SK-N-SH (cell line): Measurements from ENCODE around the gene R3HDM4. TPM values are rescaled to one million over a fixed set of nuclear protein-coding genes. Genes with fewer than 3 reads are reported as not detected.
"Not testable (repeated sequence)": the region's sequence is repeated elsewhere in the genome, so short reads cannot be mapped to it uniquely, and the experiment has no call there.

Experiments
- CTCF ChIA-PET: fragments of 300-600, 350-600 bp; formaldehyde crosslinking; extraction: SDS; loops from one replicate; lab custom pipeline; 2021; lab: Yijun Ruan, JAX
- POLR2A ChIA-PET: fragments of 350-600 bp; sonication (Branson Sonifier 250); formaldehyde crosslinking; extraction: SDS; loops from one replicate; lab custom pipeline; 2020; ENCODE audit warnings: antibody characterized with exemption, inconsistent platforms; lab: Yijun Ruan, JAX
- DNase-seq: peaks from one replicate; pipeline ENCODE4 v3.0.0; 2012
- H2AFZ ChIP-seq: fragments of 200-600 bp; sonication (generic); 2 replicates; pipeline ENCODE4 v1.8.1; 2016; ENCODE audit warnings: antibody characterized with exemption, mild to moderate bottlenecking, low read depth
- H3F3A ChIP-seq: fragments of 200-600 bp; sonication (generic); replicated peaks from 2 replicates; pipeline ENCODE3; 2016; ENCODE audit warnings: antibody characterized with exemption, mild to moderate bottlenecking; ENCODE audit not compliant: insufficient read depth
- H3K27ac ChIP-seq, 2 experiments: fragments of 200-500 bp in 1 of 2; fragments of 200-600 bp in 1 of 2; sonication (Bioruptor generic) in 1 of 2; sonication (generic), shearing (Covaris generic) in 1 of 2; 2 replicates each; pipeline versions ENCODE4 v1.5.1 to v1.6.1; 2014 to 2016; ENCODE audit warnings: low read depth in 2 of 2, inconsistent platforms in 1 of 2, low read length in 1 of 2, mild to moderate bottlenecking in 1 of 2, mixed read lengths in 1 of 2
- H3K27me3 ChIP-seq: fragments of 200-600 bp; sonication (generic), shearing (Covaris generic); 2 replicates; pipeline ENCODE4 v1.6.1; 2016; ENCODE audit warnings: mixed run types; ENCODE audit not compliant: insufficient read depth
- H3K36me3 ChIP-seq, 2 experiments: fragments of 200-500 bp in 1 of 2; fragments of 200-600 bp in 1 of 2; sonication (Bioruptor generic) in 1 of 2; sonication (generic) in 1 of 2; replicated peaks in 1 of 2; 2 replicates each; pipeline versions ENCODE3 to v1.5.1; 2014 to 2016; ENCODE audit warnings: low read length in 1 of 2, mild to moderate bottlenecking in 1 of 2; ENCODE audit not compliant: insufficient read depth in 2 of 2, control insufficient read depth in 1 of 2
- H3K4me1 ChIP-seq, 2 experiments: fragments of 200-500 bp in 1 of 2; fragments of 200-600 bp in 1 of 2; sonication (Bioruptor generic) in 1 of 2; sonication (generic), shearing (Covaris generic) in 1 of 2; 2 replicates each; pipeline versions ENCODE4 v1.5.1 to v1.6.1; 2014 to 2016; ENCODE audit warnings: low read depth in 1 of 2, low read length in 1 of 2, mixed run types in 1 of 2; ENCODE audit not compliant: insufficient read depth in 2 of 2, control insufficient read depth in 1 of 2
- H3K4me2 ChIP-seq: fragments of 200-600 bp; sonication (generic), shearing (Covaris generic); 2 replicates; pipeline ENCODE4 v1.6.1; 2017; ENCODE audit warnings: mixed run types
- H3K4me3 ChIP-seq, 2 experiments: fragments of 200-500 bp in 1 of 2; fragments of 200-600 bp in 1 of 2; sonication (Bioruptor generic) in 1 of 2; sonication (generic), shearing (Covaris generic) in 1 of 2; 2 replicates each; pipeline versions ENCODE4 v1.5.1 to v1.8.1; 2014 to 2016; ENCODE audit warnings: low read depth in 2 of 2, inconsistent platforms in 1 of 2, low read length in 1 of 2, mild to moderate bottlenecking in 1 of 2, mixed read lengths in 1 of 2, moderate library complexity in 1 of 2
- H3K79me2 ChIP-seq: fragments of 200-600 bp; sonication (generic); 2 replicates; pipeline ENCODE4 v1.8.1; 2017; ENCODE audit warnings: mild to moderate bottlenecking; ENCODE audit not compliant: insufficient read depth
- H3K9ac ChIP-seq: fragments of 200-600 bp; sonication (generic); 2 replicates; pipeline ENCODE4 v1.6.1; 2017; ENCODE audit warnings: mixed run types
- H3K9me2 ChIP-seq: fragments of 200-600 bp; sonication (generic); 2 replicates; pipeline ENCODE4 v1.6.1; 2017; ENCODE audit warnings: mixed run types
- H3K9me3 ChIP-seq: fragments of 200-600 bp; sonication (generic); 2 replicates; pipeline ENCODE4 v1.6.1; 2017; ENCODE audit warnings: mixed run types, mild to moderate bottlenecking, moderate library complexity
- H4K20me1 ChIP-seq: fragments of 200-600 bp; sonication (generic); 2 replicates; pipeline ENCODE4 v1.6.1; 2017; ENCODE audit warnings: mild to moderate bottlenecking, mixed run types; ENCODE audit not compliant: insufficient read depth
- ELF1 ChIP-seq: IDR thresholded peaks from 2 replicates; pipeline ENCODE4 v1.4.0; 2012
- EP300 ChIP-seq, 2 experiments: IDR thresholded peaks; 2 replicates each; pipeline versions ENCODE4 v1.4.0 to v1.6.1; 2012; ENCODE audit warnings: borderline replicate concordance in 1 of 2, low read depth in 1 of 2, low read length in 1 of 2
- EZH2phosphoT487 ChIP-seq: fragments of 200-600 bp; sonication (generic); IDR thresholded peaks from 2 replicates; pipeline ENCODE4 v1.6.1; 2017; ENCODE audit warnings: low read depth, mixed run types, mild to moderate bottlenecking, antibody characterized with exemption, moderate library complexity, borderline replicate concordance
- GABPA ChIP-seq: IDR thresholded peaks from 2 replicates; pipeline ENCODE4 v1.4.0; 2012; ENCODE audit warnings: low read depth, mild to moderate bottlenecking
- GATA2 ChIP-seq: sonication (generic); formaldehyde crosslinking; IDR thresholded peaks from 2 replicates; pipeline ENCODE4 v1.5.0; 2020; ENCODE audit warnings: mild to moderate bottlenecking, missing genetic modification reagents
- MXI1 ChIP-seq: IDR thresholded peaks from 2 replicates; pipeline ENCODE4 v1.6.1; 2012; ENCODE audit warnings: mild to moderate bottlenecking, low read depth, low read length, improper control_type of control experiment
- NFIC ChIP-seq: IDR thresholded peaks from 2 replicates; pipeline ENCODE4 v1.4.0; 2012; ENCODE audit warnings: borderline replicate concordance
- NRF1 ChIP-seq: IDR thresholded peaks from 2 replicates; pipeline ENCODE4 v1.6.1; 2012; ENCODE audit warnings: low read depth, mild to moderate bottlenecking, low read length
- POLR2AphosphoS5 ChIP-seq: IDR thresholded peaks from 2 replicates; pipeline ENCODE4 v1.6.1; 2012; ENCODE audit warnings: low read depth, low read length
- RCOR1 ChIP-seq: fragments of 150-350 bp; IDR thresholded peaks from 2 replicates; pipeline ENCODE4 v1.6.1; 2017; ENCODE audit warnings: antibody characterized with exemption, low read length
- REST ChIP-seq: IDR thresholded peaks from 2 replicates; pipeline ENCODE4 v1.6.1; 2012; ENCODE audit warnings: mild to moderate bottlenecking, low read depth, low read length, moderate library complexity
- SIN3A ChIP-seq: IDR thresholded peaks from 2 replicates; pipeline ENCODE4 v1.6.1; 2012; ENCODE audit warnings: low read depth, mild to moderate bottlenecking, low read length, moderate library complexity, borderline replicate concordance
- SMC3 ChIP-seq: IDR thresholded peaks from 2 replicates; pipeline ENCODE4 v1.6.1; 2012; ENCODE audit warnings: low read depth, low read length, improper control_type of control experiment
- TEAD4 ChIP-seq: IDR thresholded peaks from 2 replicates; pipeline ENCODE4 v1.4.0; 2012; ENCODE audit warnings: mild to moderate bottlenecking, borderline replicate concordance; ENCODE audit not compliant: insufficient read depth
- USF2 ChIP-seq: fragments of 150-350 bp; IDR thresholded peaks from 2 replicates; pipeline ENCODE4 v1.6.1; 2017; ENCODE audit warnings: antibody characterized with exemption, low read length, low read depth, borderline replicate concordance
- WGBS: methylation state at CpG from one replicate; pipeline ENCODE4 v1.1.6; 2017; ENCODE audit warnings: low lambda C conversion rate; 5-methylcytosine and 5-hydroxymethylcytosine counted together
- polyA plus RNA-seq, 3 experiments: library from polyadenylated mRNA; depleted of rRNA; stranded (reverse); fragments of >200 nt; gene quantifications; 2 replicates each; pipeline ENCODE4 v1.2.3, GENCODE V29; 2012

R3HDM4 gene
- polyA plus RNA-seq, 1 of the 3 experiments (the other 2 are of a cell fraction): 39.2 TPM

GRCh38 chr19:854549-854948, 58.5 kb downstream of the R3HDM4 start:
- TF ChIP-seq EZH2phosphoT487: no peak
- no peak for TF ChIP-seq SMC3
- TF ChIP-seq GABPA: no peak
- no peak for TF ChIP-seq NFIC
- TF ChIP-seq REST: no peak
- no peak for TF ChIP-seq RCOR1
- TF ChIP-seq EP300 (IDR thresholded peaks at IDR 0.05; ENCODE audit: borderline replicate concordance in 1 of 2, low read depth in 1 of 2, low read length in 1 of 2): no peak
- no peak for TF ChIP-seq SIN3A
- no peak for TF ChIP-seq TEAD4
- no peak for TF ChIP-seq USF2
- no peak for TF ChIP-seq POLR2AphosphoS5
- TF ChIP-seq MXI1: no peak
- TF ChIP-seq GATA2 (CRISPR knock-in tag): no peak
- TF ChIP-seq ELF1: no peak
- no peak for TF ChIP-seq NRF1
- Histone ChIP-seq H3K9ac (no peak overlapping the region), H3K27ac (no peak overlapping the region), H3K9me2 (no peaks in the 10 kb centered on the region), H2AFZ (no peak overlapping the region), H3K36me3 (no peaks in the 10 kb centered on the region), H3K79me2 (no peaks in the 10 kb centered on the region), H3K4me3 (no peak overlapping the region), H3K9me3 (no peaks in the 10 kb centered on the region), H4K20me1 (no peaks in the 10 kb centered on the region), H3F3A (peaks cover 9% of the 10 kb centered on the region), H3K4me2 (no peak overlapping the region), H3K4me1 (peaks cover 0 to 8% of the 10 kb centered on the region in 2 experiments; a peak in 1 of 4 replicates), H3K27me3 (peaks cover 48% of the 10 kb centered on the region)
- POLR2A ChIA-PET: no interaction called here
- CTCF ChIA-PET: no interaction called here
- DNase-seq: no peak
- 65% methylated on average over 6 of the region's 6 CpGs for WGBS

- H3K9ac ChIP-seq, H3K9me3 ChIP-seq, CTCF ChIA-PET, H3K79me2 ChIP-seq, H3K4me2 ChIP-seq, DNase-seq, POLR2A ChIA-PET, H3K4me1 ChIP-seq, H3K4me3 ChIP-seq, H2AFZ ChIP-seq, H3K36me3 ChIP-seq, H3K27ac ChIP-seq, H4K20me1 ChIP-seq, H3K9me2 ChIP-seq, H3F3A ChIP-seq: not testable (repeated sequence)
- H3K27me3 ChIP-seq: peaks cover 46% of the 10 kb centered on the region
- 47% methylated on average over 11 of the region's 17 CpGs for WGBS
Measured at GRCh38 chr19:853614-854220, 59.3 kb downstream of the R3HDM4 start.
